Measurements from ENCODE around the gene TAOK1.

TAOK1 gene

GRCh38 chr17:29586676-29587469 lies 196.7 kb downstream of the TAOK1 start:
- DNase-seq = no peak

- DNase-seq = no peak
These were observed 197.4 kb downstream of the TAOK1 start for GRCh38 chr17:29587591-29587990.

GRCh38 chr17:29588017-29588561 lies 197.9 kb downstream of the TAOK1 start:
- DNase-seq = no peak

GRCh38 chr17:29588562-29589411 lies 198.6 kb downstream of the TAOK1 start:
- DNase-seq = peak; percentile 76

- peak; percentile 97 for DNase-seq
These were observed 199.6 kb downstream of the TAOK1 start, which contains the start of gene GIT1 for GRCh38 chr17:29589524-29590410. Gene GIT1, minus strand, starts transcription at chr17:29589648. Its CDS starts 270 bp downstream, at chr17:29589378.

GRCh38 chr17:29590411-29591145 lies 200.4 kb downstream of the TAOK1 start:
- DNase-seq = peak; percentile 87

GRCh38 chr17:29591146-29591736 lies 201.1 kb downstream of the TAOK1 start:
- DNase-seq = peak; percentile 92

- DNase-seq = peak; percentile 97
These were observed 201.8 kb downstream of the TAOK1 start for GRCh38 chr17:29591737-29592608.

- DNase-seq = peak; percentile 92
These were observed 202.8 kb downstream of the TAOK1 start, which contains the start of gene ANKRD13B for GRCh38 chr17:29592850-29593551. Gene ANKRD13B, plus strand, starts transcription at chr17:29593132. Its CDS starts 490 bp downstream, at chr17:29593622.

- peak; percentile 70 for DNase-seq
These were observed 203.7 kb downstream of the TAOK1 start for GRCh38 chr17:29593591-29594518.

- no peak for DNase-seq
These were observed 204.4 kb downstream of the TAOK1 start for GRCh38 chr17:29594519-29595090.

- no peak for DNase-seq
These were observed 205.2 kb downstream of the TAOK1 start for GRCh38 chr17:29595107-29595942.

- DNase-seq = peak; percentile 42
These were observed 206.0 kb downstream of the TAOK1 start for GRCh38 chr17:29595943-29596774.

- DNase-seq = peak; percentile 59
These were observed 206.6 kb downstream of the TAOK1 start for GRCh38 chr17:29596811-29597210.

GRCh38 chr17:29597361-29598172 lies 207.4 kb downstream of the TAOK1 start:
- DNase-seq = peak; percentile 90
